HepG2 (cell line): Measurements from ENCODE around the gene ZBED1. TPM values are rescaled to one million over a fixed set of nuclear protein-coding genes. Genes with fewer than 3 reads are reported as not detected.

Experiments used
- ARID2 ChIP-seq: sonication (generic); formaldehyde crosslinking; IDR thresholded peaks from 2 replicates; pipeline ENCODE4 v1.8.1; 2022; ENCODE audit warnings: mild to moderate bottlenecking, missing genetic modification reagents, borderline replicate concordance
- ARNTL ChIP-seq: sonication (generic); formaldehyde crosslinking; IDR thresholded peaks from 2 replicates; pipeline ENCODE4 v1.4.0; 2020; ENCODE audit warnings: mild to moderate bottlenecking, missing genetic modification reagents
- FOXJ3 ChIP-seq: sonication (generic); formaldehyde crosslinking; IDR thresholded peaks from 2 replicates; pipeline ENCODE4 v1.4.0; 2020; ENCODE audit warnings: missing genetic modification reagents, mild to moderate bottlenecking, borderline replicate concordance
- HMGXB4 ChIP-seq, 2 experiments: sonication (generic) in 1 of 2; formaldehyde crosslinking in 1 of 2; IDR thresholded peaks; 2 replicates each; pipeline versions ENCODE4 v1.4.0 to v1.6.1; 2018 to 2020; ENCODE audit warnings: missing genetic modification reagents in 2 of 2, borderline replicate concordance in 1 of 2, low read depth in 1 of 2, mild to moderate bottlenecking in 1 of 2, missing biosample characterization in 1 of 2
- MEIS1 ChIP-seq: sonication (generic); formaldehyde crosslinking; IDR thresholded peaks from 2 replicates; pipeline ENCODE4 v1.9.0; 2021; ENCODE audit warnings: mild to moderate bottlenecking, missing genetic modification reagents, moderate library complexity, borderline replicate concordance
- PHF5A ChIP-seq: IDR thresholded peaks from one replicate; pipeline ENCODE4 v1.6.1; 2018; ENCODE audit warnings: low read depth, missing genetic modification reagents; ENCODE audit not compliant: unreplicated experiment
- PRPF4 ChIP-seq: fragments of 200-400 bp; formaldehyde crosslinking; IDR thresholded peaks from 2 replicates; pipeline ENCODE4 v1.6.1; 2016; ENCODE audit warnings: low read length, low read depth; ENCODE audit not compliant: poor library complexity, severe bottlenecking
- REPIN1 ChIP-seq: sonication (generic); formaldehyde crosslinking; IDR thresholded peaks from 2 replicates; pipeline ENCODE4 v1.8.0; 2022; ENCODE audit warnings: missing genetic modification reagents, low read depth, mild to moderate bottlenecking, borderline replicate concordance
- WIZ ChIP-seq: sonication (generic); formaldehyde crosslinking; IDR thresholded peaks from 2 replicates; pipeline ENCODE4 v1.5.1; 2020; ENCODE audit warnings: mild to moderate bottlenecking, missing genetic modification reagents
- YEATS4 ChIP-seq: sonication (generic); formaldehyde crosslinking; IDR thresholded peaks from 2 replicates; pipeline ENCODE4 v1.4.0; 2020; ENCODE audit warnings: missing genetic modification reagents, borderline replicate concordance
- ZNF609 ChIP-seq: sonication (generic); formaldehyde crosslinking; IDR thresholded peaks from 2 replicates; pipeline ENCODE4 v1.4.0; 2020; ENCODE audit warnings: mild to moderate bottlenecking, missing genetic modification reagents, borderline replicate concordance
- ZNF746 ChIP-seq: sonication (generic); formaldehyde crosslinking; IDR thresholded peaks from 2 replicates; pipeline ENCODE4 v1.8.0; 2022; ENCODE audit warnings: mild to moderate bottlenecking, missing genetic modification reagents
- polyA plus RNA-seq, 8 experiments: library from polyadenylated mRNA; depleted of rRNA in 3 of 8; stranded (reverse) in 7 of 8; unstranded in 1 of 8; fragments of >200 nt; fragmentation: Illumina TruSeq in 4 of 8; extraction: Trizol in 4 of 8; gene quantifications; 2 replicates each; pipeline versions ENCODE4 v1.2.1 to v1.2.3, GENCODE V29; 2011 to 2016; ENCODE audit warnings: low read depth in 4 of 8, missing spikeins in 1 of 8, mixed read lengths in 1 of 8; ENCODE audit not compliant: insufficient read depth in 1 of 8
- total RNA-seq, 5 experiments: library from RNA; depleted of rRNA; stranded (reverse); fragments of >200 nt; fragmentation: Illumina TruSeq; extraction: Trizol; gene quantifications; 2 replicates each; pipeline ENCODE4 v1.2.3, GENCODE V29; 2016; ENCODE audit warnings: low read depth in 1 of 5

Gene ZBED1
- total and polyA plus RNA-seq, 2 of the 13 experiments (the other 11 are each of a cell fraction or from before 2014, with no cell fraction given), result 20.0 to 29.8 TPM

GRCh38 chrX:2523911-2524310 lies 23.1 kb upstream of the ZBED1 start (continued):
- no peak for TF ChIP-seq ARID2 (CRISPR knock-in tag)
- no peak for TF ChIP-seq REPIN1
- TF ChIP-seq ZNF609 (CRISPR knock-in tag), result no peak
- TF ChIP-seq FOXJ3, result no peak
- no peak for TF ChIP-seq PHF5A (CRISPR knock-in tag)
- TF ChIP-seq YEATS4, result no peak
- TF ChIP-seq PRPF4, result no peak
- TF ChIP-seq WIZ (CRISPR knock-in tag), result no peak
- TF ChIP-seq ARNTL (CRISPR knock-in tag), result no peak
- TF ChIP-seq MEIS1 (CRISPR knock-in tag), result no peak
- no peak for TF ChIP-seq HMGXB4 (CRISPR knock-in tag; IDR thresholded peaks at IDR 0.05; ENCODE audit: borderline replicate concordance in 1 of 2, low read depth in 1 of 2)
- TF ChIP-seq ZNF746 (CRISPR knock-in tag), result no peak
